Epithelial cell of prostate (primary cell): ENCODE data around the gene MAP9.
"Not testable (repeated sequence)": the region's sequence is repeated elsewhere in the genome, so short reads cannot be mapped to it uniquely, and the experiment has no call there.

Source experiments
- DNase-seq: peaks from one replicate; pipeline ENCODE4 v3.0.0-alpha.2; 2011; ENCODE audit warnings: low read depth, low spot score
- H3K27ac ChIP-seq: fragments of 450-650 bp; 2 replicates; pipeline ENCODE4 v1.5.1; 2017; ENCODE audit warnings: mild to moderate bottlenecking

The MAP9 gene

GRCh38 chr4:155376387-155377268 is at the start of gene MAP9:
MAP9 (minus strand) TSS chr4:155376965; CDS start chr4:155375850, 1,115 bp downstream.
- DNase-seq, result peak; percentile 73
- peak within 1 kb of the TSS; percentile 27 for H3K27ac ChIP-seq

- DNase-seq, H3K27ac ChIP-seq: not testable (repeated sequence)
Measured at GRCh38 chr4:155424778-155425177, 48.0 kb upstream of the MAP9 start.

GRCh38 chr4:155423671-155424070 is 46.9 kb upstream of the MAP9 start:
- no peak overlapping the region for H3K27ac ChIP-seq

DNA sequence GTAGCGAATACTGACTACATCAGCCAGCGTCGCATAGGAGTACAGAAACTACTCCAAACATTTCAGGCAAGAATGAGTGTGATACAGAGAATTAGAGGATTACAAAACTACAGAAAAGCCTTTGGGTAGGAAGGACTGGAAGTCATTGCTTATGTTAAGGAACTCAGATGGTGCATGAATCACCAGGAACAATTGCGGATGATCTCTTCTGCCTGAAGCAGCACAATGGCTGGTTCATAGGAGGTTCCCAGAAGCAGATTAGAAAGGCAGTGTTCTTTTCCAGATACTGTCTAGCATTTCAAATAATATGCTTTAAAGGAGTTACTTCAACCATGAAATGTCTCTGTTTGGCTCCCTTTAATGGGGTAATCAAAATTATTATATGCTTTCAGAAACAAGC is 42.5 kb upstream of the MAP9 start:
- H3K27ac ChIP-seq, result peak overlapping the region; percentile 32
- DNase-seq, result no peak

More at GRCh38 chr4:155423671-155424070, 46.9 kb upstream of the MAP9 start:
- no peak for DNase-seq

DNA sequence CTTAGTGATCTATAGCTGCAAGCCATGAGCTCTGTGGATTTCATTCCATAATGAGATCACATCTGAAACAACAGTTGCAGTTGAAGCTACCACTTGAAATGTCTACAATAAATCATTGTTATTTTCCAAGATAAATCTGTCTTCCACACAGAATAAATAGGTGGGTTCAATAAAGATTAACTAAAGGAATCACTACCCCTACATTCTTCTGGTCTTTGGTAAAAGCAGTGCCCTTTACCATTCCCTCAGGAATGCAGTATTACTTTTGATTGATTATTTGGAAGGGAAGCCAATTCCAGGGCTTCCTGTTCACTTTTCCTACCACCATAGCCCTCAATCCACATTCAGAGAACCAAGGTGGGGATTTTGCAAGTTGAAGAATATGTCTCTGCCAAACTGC is 38.9 kb upstream of the MAP9 start:
- no peak for DNase-seq
- no peak overlapping the region for H3K27ac ChIP-seq

- DNase-seq, result no peak
- no peak overlapping the region for H3K27ac ChIP-seq
Measured at GRCh38 chr4:155413451-155413850, 36.7 kb upstream of the MAP9 start.

GRCh38 chr4:155411546-155411945 is 34.8 kb upstream of the MAP9 start:
- DNase-seq, result no peak
- H3K27ac ChIP-seq, result no peak overlapping the region

- H3K27ac ChIP-seq, result no peak overlapping the region
- DNase-seq, result no peak
Measured at GRCh38 chr4:155408796-155409195, 32.0 kb upstream of the MAP9 start.

DNA sequence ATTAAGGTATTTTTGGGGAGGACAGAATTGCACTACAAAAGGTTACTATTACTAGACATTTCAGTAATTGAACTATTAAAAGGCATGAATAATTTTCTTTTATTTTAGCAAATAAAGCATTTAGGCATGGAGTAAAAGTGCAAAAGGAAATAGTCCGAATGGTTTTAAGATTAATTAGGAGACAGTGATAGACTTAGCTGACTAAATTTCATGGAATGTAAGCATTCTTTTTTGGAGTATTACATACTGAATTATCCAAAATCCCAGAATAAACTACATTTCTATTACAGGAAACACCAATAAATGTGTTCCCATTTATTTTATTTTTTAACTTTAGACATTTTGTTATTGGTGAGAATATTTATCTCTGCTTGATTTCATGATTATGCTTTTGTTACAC is 30.7 kb upstream of the MAP9 start:
- DNase-seq, result no peak
- no peak overlapping the region for H3K27ac ChIP-seq

DNA sequence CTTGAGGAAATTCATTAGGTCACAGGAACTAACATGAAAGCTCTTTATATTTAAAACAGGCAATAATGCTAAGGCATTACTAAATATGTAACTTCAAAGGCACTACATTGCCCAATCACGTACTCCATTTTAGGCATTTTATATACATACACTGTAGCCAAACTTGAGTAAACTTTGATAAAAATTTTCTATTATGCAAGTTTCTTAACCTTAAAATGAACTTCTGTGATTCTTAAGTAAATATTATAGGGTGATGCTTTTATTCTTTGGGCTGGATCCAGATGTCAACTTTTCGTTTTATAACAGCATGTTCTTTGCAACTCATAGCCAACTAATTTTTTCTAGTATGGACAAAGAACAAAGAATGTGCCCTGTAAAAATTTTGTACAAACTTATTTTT is 28.3 kb upstream of the MAP9 start:
- no peak for DNase-seq
- H3K27ac ChIP-seq, result no peak overlapping the region

- DNase-seq, result no peak
- H3K27ac ChIP-seq, result no peak overlapping the region
Measured at GRCh38 chr4:155403886-155404285, 27.1 kb upstream of the MAP9 start.

GRCh38 chr4:155402941-155403340 is 26.2 kb upstream of the MAP9 start:
- no peak for DNase-seq
- H3K27ac ChIP-seq, result no peak overlapping the region

DNA sequence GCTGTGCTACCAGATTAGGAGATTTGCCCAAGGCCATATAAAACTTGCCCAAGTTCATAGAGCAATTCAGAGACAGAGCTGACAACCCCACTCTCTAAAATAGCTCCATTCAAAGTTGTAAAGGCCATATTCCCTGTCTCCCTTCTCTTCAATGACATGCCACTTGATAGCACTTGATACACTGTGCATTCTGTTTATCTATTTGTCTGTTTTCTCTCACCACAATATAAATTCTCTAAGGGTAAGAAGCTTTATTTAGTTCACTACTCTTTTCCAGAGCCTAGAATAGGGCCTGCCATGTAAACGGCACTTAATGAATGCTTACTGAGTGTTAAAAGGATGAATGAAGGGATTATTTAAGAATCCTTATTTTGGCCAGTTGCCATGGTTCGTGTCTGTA is 24.1 kb upstream of the MAP9 start:
- no peak for DNase-seq
- H3K27ac ChIP-seq, result no peak overlapping the region

DNA sequence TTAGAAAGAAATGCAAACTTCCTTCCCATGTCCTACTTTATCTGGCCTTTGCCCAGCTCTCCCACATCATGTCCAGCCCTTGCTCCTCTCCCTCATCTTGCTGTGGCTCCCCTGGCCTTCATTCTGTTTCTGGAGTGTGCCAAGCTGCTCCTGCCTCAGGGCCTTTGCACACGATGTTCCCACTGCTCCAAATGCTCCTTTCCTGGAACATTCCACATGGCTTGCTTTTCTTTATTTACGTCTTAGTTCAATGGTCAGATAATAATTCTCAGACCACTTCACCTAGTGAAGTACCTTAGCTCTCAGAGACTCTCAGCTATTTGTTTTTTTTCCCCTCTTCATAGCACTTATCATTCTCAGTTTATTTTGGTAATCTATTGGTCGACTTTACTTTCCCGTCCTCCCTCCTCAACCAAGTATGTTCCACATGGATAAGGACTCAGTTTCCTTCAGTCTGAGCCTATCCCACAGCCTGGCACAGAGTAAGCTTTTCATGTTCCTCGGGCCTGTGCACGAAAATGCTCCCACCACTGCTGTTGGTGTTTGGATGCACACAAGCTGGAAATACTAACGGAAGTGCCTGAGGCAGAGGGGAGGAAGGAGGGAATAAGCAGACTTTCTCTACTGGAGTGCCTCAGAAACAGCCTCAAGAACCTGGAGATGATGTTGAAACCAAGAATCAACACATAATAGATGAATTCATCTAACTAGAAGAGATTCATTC is 23.4 kb upstream of the MAP9 start:
- H3K27ac ChIP-seq, result no peak overlapping the region
- DNase-seq, result no peak

- DNase-seq, result no peak
- peak overlapping the region; percentile 65 for H3K27ac ChIP-seq
Measured at GRCh38 chr4:155392481-155393184, 15.9 kb upstream of the MAP9 start.

GRCh38 chr4:155391932-155392331 is 15.2 kb upstream of the MAP9 start:
- H3K27ac ChIP-seq, result peak overlapping the region; percentile 65
- no peak for DNase-seq

DNA sequence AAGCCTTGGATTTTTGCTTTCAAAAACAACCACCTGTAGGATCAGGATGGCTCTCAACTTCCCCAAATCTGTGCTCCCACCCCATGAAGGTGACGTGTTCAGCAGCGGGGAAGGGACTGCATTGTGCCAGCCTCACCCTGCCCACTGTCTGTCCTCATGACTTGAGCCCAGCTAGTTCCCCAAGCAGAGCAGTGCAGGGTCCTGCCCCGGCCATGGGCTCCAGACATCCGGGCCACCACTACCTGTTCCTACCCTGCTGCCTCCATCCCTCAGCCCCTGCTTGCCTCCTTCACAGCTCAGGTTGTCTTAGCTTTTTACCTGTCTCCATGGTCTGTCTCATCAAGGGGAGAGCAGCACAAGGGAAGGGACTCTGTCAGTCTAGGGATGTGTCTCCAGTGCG is 11.4 kb upstream of the MAP9 start:
- H3K27ac ChIP-seq, result no peak overlapping the region
- no peak for DNase-seq

DNA sequence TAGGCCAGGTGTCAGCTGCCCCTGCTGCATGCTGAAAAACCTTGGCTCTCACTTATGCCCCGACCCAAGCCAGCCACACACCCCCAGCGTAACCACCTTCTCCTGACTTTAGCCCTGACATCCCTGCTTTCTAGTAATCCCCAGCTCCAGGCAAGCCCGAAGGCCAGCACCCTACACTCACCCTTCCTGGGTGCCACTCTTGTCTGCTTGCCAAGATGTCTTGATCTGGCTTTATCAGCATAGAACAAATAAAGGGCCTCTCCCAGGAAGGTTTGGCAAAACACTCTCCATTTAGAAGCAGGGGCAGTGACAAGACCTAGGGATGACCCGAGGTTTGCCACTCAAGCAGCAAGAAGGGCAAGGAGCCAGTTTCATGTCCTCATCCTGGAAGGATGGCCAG is 6.8 kb upstream of the MAP9 start:
- DNase-seq, result no peak
- H3K27ac ChIP-seq, result no peak overlapping the region

DNA sequence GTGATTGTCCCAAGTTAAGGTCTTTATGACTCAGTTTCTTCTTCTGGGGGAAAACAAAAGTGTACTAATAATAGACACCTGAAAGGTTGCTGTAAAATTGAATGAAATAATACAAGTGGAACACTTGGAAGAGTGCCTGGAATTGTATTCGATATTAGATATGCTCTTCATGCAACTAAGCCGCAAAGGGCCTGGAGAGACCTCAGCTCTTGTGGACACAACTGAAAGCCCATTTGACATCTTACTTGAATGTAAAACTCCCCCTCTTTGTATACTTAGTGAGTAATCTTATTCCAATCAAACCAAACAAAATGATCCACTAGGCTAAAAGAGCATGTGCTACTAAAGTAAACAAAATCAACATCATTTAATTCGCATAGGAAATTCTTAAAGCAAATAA is 511 bp upstream of the MAP9 start:
- no peak for DNase-seq
- no peak overlapping the region for H3K27ac ChIP-seq

DNA sequence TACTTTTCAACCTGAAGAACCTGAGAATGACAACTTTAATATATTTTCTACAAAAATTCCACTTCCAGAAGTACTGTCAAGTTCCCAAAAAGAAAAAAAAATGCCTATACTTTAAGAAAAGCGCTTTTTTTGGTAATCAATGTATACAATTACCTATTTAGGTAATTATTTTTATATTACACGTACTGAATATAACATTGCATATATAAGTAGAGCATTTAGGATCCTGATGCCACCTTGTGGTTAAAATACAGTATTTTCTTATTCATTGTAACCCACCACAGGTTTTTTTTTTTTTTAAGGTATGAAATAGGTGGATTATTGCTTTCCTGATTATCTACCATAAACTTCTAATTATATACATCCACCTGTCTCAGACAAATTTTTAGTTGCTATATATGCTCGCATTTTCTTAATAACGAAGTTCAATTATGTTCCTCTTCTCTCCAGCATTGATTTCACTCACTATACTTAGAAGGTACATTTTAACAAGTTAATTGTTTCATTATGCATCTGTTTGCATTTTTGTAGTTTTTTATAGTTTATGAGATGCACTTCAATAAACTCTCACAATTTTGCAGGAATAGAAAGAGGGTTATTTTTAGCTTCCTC is 5.2 kb downstream of the MAP9 start:
- no peak for DNase-seq

More for the DNA sequence above, 5.2 kb downstream of the MAP9 start:
- no peak overlapping the region for H3K27ac ChIP-seq
